D721Med (cell line): ENCODE data around the gene ZNF177.

ENCODE experiments used
- DNase-seq: peaks from one replicate; pipeline ENCODE4 v3.0.0; 2011; ENCODE audit warnings: low spot score; ENCODE audit not compliant: insufficient read length
- FAIRE-seq: peaks from 2 replicates; lab custom pipeline; 2011; peaks lifted over from hg19 to GRCh38; lab: Jason Lieb, UNC
- CTCF ChIP-seq: IDR thresholded peaks from 2 replicates; pipeline ENCODE4 v1.5.1; 2012; ENCODE audit warnings: mild to moderate bottlenecking, control low read depth; ENCODE audit not compliant: insufficient read depth; ENCODE audit errors: missing control alignments

ZNF177 gene

GRCh38 chr19:9427941-9428340 is 65.1 kb downstream of the ZNF177 start:
- no peak for TF ChIP-seq CTCF
- DNase-seq (no peak), FAIRE-seq (no peak)

DNA sequence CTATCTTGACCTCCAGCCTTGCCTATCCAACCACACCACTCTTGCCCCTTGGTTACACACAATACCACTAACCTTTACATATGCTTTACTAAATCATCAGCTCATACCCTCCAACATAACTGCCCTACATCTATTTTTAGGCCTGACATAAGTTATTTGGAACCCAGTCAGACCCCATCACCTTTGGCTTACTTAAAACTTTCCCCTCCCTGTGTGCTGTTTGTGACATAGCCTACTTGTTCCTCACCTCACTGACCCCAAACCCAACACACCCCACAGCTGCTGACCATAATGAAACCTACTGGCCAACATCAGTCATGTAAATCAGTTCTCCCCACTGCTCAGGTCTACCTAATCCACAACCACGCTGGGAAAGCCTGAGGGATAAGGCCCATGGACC is 67.6 kb downstream of the ZNF177 start:
- TF ChIP-seq CTCF: no peak
- DNase-seq: no peak
- no peak for FAIRE-seq

DNA sequence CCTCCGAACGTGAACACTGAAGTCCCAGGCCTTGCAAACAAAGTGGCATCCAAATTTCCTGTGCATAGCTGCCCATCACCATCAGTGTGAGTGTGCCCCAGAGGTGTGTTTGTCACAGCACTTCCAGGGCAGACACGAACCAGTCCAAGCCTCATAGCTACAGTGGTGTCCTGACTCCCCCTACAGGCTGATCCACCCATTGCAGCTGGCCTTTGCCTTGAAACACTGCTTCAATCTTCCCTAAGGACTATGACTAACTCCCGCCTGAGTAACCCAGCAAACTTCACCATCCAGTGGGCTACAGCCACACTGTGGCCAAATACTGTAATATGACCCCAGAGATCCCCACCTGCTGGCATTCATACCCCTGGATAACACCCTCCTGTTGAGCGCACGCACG is 68.7 kb downstream of the ZNF177 start:
- peak; percentile 75 for TF ChIP-seq CTCF
- FAIRE-seq (no peak), DNase-seq (peak; percentile 44)
